NCI-H82 treated with DMSO at 0.1 percent for 48 hours (cell line): ENCODE results near the gene KIAA0825.
"Not testable (repeated sequence)": the region's sequence is repeated elsewhere in the genome, so short reads cannot be mapped to it uniquely, and the experiment has no call there.

Experiments used
- DNase-seq: peaks from one replicate; lab custom pipeline; 2025; ENCODE audit not compliant: unreplicated experiment; lab: John Stamatoyannopoulos, UW

KIAA0825 gene

DNA sequence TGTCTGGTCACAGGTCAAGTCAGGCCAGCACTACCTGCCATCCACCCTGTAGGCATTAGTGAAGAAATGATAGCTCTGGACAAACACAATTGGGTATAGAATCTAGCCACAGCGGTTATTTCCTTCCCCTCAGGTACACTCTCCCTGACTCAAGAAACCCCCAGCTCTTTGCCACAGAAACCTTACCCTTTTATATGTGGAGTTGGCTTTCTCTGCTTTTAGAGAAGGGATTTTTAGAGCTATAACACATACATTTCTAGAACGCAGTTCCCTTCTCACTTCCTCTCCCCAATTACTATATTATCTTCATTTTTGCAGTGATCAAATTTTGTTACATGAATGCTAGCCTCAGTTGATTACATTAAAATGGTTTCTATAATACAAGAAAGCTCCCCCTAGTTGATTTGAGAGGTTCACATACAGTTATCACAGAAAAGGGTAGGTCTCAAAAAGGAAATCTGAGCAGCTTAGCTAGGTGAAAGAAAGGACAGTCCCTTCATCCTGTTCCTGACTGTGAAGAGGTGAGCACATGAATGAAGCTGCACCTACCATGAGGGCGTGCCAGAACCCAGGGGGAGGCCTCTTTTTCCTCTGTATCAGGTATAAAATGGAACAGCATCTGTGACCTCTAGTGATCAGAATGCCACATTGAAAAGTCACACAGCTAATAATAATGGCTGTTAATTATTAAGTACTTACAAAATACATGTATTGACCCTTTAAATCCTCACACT lies 425.6 kb downstream of the KIAA0825 start:
- no peak for DNase-seq

DNA sequence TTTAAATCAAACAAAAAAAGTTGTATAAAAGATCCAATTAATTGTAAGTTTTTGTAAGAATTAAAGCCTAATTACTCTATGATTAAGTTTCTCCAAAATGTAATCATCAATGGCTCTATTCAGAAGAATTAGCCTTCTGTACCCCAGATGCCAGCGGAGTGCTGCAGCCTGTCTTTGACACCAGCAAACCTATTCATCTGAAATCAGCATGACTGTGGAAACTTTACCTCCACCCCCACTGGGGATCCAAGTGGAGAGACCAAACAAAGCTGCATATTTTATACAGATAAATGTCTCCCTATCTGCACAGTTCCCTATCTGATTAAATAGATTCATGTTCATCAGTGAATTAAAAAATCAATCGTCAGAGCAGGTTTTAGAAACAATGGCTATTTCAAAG lies 426.8 kb downstream of the KIAA0825 start:
- DNase-seq: no peak

DNA sequence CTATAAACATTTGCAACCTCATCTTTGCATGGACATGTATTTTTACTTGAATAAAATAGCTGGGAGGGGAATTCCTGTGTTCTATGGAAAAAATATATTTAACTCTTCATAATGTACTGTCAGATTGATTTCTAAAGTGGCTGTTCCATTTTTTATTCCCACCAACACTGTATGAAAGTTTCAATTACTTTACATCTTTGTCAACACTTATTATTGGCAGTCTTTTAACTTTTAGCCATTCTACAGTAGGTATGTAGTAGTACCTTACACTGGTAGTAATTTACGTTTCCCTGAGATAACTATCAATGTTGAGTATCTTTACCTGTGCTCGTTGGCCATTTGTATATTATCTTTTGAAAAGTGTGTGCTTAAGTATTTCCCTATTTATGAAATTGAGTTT lies 429.7 kb downstream of the KIAA0825 start:
- no peak for DNase-seq

DNA sequence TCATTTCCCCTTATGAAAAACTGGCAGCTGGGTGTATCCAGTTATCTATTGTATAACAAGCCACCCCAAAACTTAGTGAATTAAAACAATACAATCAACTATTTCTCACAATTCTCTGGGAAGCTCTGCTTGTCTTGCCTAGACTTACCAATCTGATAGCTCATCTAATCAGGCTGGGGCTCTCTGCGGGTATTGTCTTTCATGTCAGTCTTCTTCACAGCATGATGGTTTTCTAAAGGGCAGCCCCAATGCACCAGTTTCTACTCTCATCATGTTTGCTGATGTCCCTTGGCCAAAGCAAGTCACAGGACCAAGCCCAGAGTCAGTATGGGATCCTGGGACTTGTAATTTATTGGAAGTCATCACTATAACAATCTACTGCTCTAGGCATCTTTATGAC lies 433.5 kb downstream of the KIAA0825 start:
- no peak for DNase-seq

DNA sequence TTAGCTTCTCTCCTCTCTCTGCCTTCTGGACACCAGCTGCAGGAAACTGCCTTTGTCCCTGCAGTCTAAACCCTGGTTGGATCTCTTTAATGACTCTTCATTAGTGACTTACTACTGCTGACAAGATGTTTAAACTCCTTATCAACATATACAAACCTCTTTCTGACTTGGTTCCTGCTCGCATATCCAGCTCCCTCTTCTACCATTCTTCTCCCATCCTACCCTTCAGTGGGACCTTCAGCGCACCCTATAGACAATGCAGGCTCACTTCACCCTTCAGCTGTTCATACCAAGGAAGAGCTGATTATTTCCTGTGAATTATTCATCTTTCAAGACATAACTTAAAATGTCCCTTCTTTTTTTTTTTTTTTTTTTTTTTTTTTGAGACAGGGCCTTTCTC lies 436.5 kb downstream of the KIAA0825 start:
- peak; percentile 1 for DNase-seq

DNA sequence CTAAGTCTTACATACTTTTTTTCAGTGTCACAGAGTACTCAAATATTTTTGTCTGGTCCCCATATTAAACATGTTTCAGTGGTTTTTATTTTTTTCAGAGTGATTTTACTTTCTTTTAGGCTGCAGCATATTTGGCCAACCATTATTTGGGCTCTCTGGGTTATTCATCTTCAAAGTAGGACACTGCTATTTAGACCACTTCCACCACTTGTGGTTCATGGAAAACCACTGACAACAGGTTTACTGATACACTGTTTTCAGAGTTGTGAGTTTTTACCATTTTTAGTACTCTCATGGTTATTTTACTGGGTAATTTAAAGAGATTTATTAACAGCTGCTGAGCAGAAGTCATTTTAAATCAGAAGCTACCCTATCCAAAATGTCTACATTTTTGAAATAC lies 437.6 kb downstream of the KIAA0825 start:
- no peak for DNase-seq

DNA sequence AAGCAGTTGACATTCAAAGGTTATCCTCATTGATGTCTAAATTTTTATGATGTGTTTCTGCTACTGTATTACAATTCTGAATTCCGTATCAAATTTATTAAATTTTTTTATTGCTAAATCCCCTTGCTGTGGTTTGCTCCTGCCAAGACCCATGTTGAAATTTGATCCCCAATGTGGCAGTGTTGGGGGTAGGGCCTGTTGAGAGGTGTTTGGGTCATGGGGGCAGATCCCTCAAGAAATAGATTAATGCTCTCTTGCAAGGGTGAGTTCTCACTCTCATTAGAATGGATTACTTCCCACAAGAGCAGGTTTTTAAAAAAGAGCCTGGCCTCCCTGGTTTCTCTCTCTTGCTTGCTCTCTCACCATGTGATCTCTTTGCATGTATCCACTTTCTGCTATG lies 442.5 kb downstream of the KIAA0825 start:
- no peak for DNase-seq

DNA sequence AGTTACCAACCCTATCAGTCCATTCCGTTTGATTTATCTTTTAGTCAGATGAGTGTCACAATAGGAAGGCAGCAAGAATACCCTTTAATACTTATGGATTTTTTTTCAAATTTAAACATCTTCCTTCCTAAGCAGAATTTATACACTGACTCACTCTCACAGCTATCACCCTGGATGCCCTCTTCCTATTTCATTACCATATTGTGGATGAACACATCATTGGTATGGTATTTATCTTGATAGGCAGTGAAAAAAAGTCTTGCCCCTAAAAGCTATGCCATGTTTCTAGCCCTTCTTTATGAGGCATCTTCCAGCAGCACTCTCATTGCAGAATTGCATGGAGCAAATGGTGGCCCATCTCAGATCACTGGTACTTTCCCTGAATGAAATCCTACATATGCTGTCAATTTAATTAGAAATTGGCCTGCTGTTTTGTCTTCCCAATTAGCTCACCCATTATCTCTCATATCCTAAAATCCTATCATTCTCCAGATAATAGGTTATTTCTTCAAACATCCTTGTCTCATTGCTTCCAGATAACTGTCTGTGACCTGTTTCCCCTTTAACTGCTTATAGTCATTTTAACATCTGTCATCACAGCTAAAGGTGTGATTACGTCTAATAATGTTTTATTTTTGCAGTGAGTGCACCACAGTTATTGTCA lies 443.5 kb downstream of the KIAA0825 start:
- no peak for DNase-seq

DNA sequence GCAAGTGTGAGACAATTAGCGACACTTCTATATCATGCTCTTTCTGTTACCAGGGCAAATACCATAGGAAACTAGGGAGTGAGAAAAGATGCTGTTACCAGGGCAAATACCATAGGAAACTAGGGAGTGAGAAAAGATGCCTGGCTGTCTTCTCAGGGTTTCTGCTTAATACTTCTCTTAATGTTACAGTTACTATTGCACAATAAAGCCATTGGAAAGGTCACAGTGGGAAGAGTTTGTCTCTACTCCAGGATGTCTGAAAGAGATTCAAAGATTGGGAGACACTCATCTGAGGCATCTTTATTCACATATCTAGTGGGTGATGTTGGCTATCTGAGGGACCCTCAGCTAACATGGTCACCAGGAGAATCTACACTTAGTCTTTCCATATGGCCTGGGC lies 445.3 kb downstream of the KIAA0825 start:
- no peak for DNase-seq

DNA sequence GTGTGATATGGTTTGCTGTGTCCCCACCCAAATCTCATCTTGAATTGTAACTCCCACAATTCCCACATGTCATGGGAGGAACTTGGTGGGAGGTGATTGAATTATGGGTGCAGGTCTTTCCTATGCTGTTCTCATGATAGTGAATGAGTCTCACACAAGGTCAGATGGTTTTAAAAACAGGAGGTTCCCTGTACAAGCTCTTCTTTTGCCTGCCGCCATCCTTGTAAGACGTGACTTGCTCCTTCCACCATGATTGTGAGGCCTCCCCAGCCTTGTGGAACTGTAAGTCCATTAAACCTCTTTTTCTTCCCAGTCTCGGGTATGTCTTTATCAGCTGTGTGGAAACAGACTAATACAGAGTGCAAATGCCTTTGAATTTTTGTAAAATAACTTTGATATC lies 447.3 kb downstream of the KIAA0825 start:
- DNase-seq: not testable (repeated sequence)

DNA sequence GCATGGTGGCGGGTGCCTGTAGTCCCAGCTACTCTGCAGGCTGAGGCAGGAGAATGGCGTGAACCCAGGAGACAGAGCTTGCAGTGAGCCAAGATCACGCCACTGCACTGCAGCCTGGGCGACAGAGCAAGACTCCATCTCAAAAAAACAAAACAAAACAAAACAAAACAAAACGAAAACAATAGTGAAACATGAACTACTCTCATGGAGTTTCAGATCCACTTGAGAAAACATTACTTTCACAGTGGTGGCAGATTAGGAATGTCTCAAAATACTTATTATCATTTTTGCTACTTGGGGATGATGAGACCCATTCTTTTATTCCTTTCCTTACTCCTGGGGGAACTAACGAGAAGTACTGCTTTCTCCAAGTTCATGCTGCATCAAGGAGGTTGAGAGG lies 448.2 kb downstream of the KIAA0825 start:
- DNase-seq: not testable (repeated sequence)

DNA sequence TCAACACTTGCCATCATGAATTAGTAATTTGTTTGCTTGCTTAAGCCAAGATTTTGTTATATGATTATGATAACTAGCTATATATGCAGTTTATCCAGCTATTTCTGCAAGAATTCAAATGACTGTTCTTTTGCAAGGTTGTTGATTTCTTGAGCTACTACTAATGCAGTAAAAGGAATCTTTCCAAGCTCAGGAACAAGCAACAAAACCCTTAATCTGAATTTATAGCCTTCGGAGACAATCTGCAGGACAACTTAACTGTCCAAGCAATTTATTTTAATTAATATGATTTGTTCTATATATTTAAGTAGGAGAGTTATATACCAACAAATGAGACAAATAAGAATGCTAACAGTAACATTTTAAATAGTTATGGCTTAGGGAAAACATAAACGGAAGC lies 450.3 kb downstream of the KIAA0825 start:
- no peak for DNase-seq

DNA sequence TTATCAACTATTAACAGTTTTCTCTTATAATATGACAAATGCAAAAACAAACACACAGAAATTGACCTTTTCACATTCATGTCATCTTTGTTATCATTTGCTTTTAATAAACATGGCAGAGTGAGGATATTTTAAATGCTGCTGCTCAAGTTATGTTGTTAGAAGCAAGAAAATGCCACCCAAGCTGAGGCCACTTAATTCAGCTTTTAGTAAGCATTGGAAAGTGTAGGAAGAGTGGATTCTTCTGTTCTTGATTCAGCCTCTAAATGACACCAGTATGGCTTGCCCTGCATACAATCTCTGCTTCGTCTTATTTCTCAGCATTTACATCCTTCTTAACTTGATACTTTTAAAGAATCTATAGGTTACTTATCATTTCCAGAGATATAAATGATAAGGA lies 456.6 kb downstream of the KIAA0825 start:
- no peak for DNase-seq

DNA sequence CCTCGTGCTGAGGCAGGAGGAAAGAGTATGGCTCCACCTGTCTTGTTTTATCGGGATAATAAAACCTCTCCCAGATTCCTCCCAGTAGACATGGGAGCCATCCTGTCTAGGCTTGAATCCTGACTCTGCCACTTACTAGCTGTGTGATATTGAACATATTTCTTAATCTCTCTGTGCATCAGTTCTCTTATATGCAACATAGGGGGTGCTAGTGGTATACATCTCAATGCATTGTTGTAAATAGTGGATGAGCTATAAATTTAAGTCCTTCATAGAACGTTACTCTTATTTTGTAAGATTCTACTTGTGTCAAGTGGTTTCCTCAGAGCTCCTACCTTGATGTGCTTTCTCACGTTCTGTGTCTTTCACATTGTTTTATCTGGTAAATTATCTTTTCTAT lies 459.3 kb downstream of the KIAA0825 start:
- DNase-seq: no peak

DNA sequence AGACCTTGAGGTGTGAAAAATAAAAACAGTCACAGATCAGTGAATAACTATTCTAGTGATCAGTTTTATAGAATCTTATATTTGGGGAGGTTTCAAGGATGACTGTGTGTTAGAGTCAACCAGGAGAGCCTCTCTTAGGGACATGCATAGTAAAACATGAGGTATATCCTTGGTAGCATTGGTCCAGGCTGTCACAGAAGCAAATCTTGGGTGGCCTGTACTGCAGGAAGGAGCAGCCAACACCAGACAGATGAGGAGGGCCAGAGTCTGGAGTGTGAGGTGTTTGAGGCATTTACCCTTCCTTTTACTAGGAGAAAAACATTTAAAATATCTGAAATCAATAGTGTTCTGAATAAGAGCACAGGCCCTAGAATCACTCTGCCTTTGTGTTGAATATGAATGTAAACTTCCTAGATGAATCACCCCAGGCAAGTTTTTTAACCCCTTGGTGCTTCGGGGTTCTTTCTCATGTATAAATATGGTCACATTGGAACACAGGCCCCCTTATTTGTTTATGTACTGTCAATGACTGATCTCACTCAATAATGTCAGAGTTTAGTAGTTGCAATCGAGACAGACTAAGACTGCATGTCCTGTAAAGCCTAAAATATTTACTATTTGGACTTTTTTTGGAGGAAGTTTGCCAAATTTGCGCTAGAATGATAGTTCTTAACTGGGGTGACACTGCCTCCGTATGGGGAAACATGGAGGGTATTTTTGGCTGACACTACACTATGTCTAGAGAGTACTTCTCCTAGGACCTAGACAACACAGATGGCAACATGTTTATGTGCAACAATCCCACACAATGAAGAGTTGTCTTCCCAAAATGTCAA lies 460.5 kb downstream of the KIAA0825 start:
- DNase-seq: no peak

DNA sequence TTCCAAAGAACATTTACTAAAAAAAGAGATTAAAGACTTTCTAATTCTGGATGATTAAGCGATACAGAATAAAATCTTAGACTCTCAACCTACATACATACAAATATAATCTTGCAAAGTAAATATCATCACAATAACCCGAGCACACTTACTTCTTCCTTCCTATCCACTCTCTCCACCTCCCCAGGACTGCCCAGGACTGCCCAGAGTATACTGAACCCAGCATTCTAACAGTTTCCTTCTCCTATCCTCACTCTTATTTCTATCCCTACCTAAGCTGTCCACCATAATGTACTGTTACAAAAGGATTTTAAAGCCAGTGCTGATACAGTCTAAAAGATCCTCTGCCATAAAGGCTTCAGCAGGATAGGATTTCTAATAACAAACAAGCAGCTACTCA lies 463.7 kb downstream of the KIAA0825 start:
- DNase-seq: no peak

DNA sequence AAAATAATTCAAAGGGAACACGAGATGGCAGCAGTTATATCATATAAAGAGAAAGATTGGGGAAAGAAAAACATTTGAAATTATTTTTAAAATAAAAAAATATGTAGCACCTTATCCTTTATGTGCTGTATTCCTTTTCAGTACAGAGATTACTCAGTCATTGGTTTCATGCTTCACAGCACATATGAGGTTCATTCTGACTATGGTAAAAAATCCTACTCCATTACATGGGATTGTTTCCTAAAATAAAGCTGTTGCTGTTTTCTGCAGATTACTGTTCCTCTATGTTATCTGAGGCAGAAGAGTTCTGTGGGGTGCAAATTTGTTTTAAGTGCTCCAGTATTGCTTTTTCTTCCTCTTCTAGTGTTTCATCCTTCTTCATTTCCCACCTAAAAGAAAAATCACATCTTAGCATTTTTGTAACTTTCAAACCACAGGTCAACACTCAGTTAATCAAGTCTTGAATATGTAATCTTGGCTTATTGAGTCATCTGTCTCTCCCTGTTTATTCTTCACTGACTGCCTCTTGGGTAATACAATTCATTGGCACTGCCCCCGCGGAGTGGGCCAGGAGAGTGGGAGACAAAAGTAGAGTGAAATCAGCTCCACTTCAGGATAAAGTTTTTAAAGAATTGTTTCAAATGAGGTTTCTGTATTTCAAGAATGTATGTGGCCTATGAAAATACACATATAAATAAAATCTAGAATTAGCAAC lies 464.5 kb downstream of the KIAA0825 start:
- no peak for DNase-seq

DNA sequence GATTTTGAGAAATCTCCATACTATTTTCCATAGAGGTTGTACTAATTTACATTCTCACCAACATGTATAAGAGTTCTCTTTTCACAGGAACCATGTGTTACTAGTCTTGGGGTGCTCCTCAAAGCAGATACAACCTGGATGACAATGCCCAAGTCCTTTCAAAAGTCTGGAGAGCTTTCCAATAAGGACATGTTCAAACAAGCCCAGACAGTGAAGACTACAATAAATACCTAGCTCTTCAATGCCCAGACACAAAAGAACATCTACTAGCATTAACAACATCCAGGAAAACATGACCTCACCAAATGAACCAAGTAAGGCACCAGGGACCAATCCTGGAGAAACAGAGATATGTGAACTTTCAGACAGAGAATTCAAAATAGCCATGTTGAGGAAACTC lies 474.8 kb downstream of the KIAA0825 start:
- not testable (repeated sequence) for DNase-seq

DNA sequence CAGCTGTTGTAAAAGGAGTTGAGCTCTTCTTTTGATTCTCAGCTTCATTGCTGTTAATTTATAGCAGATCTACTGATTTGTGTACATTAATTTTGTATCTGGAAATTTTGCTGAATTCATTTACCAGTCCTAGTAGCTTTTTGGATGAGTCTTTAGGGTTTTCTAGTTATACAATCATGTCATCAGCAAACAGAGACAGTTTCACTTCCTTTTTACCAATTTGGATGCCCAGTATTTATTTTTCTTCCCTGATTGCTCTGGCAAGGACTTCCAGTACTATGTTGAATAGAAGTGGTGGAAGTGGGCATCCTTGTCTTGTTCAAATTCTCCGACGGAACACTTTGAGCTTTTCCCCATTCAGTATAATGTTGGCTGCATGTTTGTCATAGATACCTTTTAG lies 478.1 kb downstream of the KIAA0825 start:
- DNase-seq: no peak

DNA sequence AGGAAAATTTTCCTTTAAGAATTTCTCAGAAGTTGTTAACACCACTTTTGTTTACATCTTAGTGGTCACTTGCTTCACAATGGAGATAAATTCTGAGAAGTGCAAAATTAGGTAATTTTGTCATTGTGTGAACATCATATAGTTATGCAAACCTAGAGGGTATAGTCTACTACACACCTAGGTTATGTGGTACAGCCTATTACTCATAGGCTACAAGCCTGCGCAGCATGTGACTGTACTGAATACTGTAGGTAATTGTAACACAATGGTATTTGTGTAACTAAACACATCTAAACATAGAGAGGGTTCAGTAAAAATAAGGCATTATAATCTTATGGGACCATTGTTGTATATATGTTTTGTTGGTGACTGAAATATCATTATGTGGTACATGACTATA lies 488.3 kb downstream of the KIAA0825 start:
- no peak for DNase-seq

DNA sequence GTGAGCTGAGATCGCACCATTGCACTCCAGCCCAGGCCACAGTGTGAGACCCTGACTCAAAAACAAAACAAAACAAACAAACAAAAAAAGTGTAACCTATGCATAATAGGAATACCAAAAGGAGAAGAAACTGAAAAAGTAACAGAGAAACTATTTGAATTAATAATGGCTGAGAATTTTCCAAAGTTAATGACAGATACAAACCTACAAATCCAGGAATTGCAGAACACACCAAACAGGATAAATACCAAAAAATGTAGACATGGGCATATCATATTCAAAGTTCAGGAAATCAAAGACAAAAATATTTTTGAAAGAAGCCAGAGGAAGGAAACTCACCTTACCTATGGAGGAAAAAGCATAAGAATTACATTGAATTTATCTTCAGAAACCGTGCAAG lies 493.3 kb downstream of the KIAA0825 start:
- no peak for DNase-seq
